ENCODE measurements around the gene SFXN5. TPM values are rescaled to one million over a fixed set of nuclear protein-coding genes. Genes with fewer than 3 reads are reported as not detected.

SFXN5 gene
- total RNA-seq, 1 experiment from 2014 or later = 15.2 TPM

DNA sequence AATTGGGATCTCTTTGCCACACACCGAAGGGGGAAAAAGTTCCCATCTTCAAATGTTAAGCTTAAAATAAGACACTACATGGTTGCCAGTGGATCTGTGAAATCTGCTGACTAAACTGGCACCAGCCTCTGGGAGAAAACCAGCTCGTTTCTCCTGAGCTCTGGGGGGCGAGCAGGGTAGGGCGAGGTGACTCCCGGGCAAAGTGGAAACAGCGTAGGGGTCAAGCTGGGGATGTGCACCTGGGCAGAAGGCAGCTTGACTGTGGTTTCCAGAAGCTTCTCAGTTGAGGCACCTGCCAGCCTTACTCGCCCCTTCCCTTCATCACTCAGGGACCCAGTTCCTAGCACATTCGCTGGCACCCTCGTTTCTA is 62.8 kb downstream of the SFXN5 start:
- Histone ChIP-seq H3K4me3 (no peak overlapping the region), H3K27ac (no peak overlapping the region), H3K4me1 (replicated peaks; ENCODE audit: insufficient read depth) (no peaks in the 10 kb centered on the region), H3K79me2 (ENCODE audit: low read depth) (no peaks in the 10 kb centered on the region), H4K20me1 (ENCODE audit: insufficient read depth) (no peaks in the 10 kb centered on the region), H3K9me3 (ENCODE audit: insufficient read depth, low read depth) (no peaks in the 10 kb centered on the region), H2AFZ (no peak overlapping the region), H3F3A (ENCODE audit: insufficient read depth, low read depth) (no peaks in the 10 kb centered on the region), H3K9me2 (ENCODE audit: insufficient read depth) (no peaks in the 10 kb centered on the region), H3K36me3 (ENCODE audit: low read depth) (no peaks in the 10 kb centered on the region), H3K27me3 (ENCODE audit: insufficient read depth, low read depth) (no peaks in the 10 kb centered on the region), H3K4me2 (no peak overlapping the region)
- no TSS peak for BruUV-seq (replicated peaks)
- no peak for TF ChIP-seq EZH2 (IDR thresholded peaks at IDR 0.05; ENCODE audit: low read depth)
- TF ChIP-seq, protein P1, sequence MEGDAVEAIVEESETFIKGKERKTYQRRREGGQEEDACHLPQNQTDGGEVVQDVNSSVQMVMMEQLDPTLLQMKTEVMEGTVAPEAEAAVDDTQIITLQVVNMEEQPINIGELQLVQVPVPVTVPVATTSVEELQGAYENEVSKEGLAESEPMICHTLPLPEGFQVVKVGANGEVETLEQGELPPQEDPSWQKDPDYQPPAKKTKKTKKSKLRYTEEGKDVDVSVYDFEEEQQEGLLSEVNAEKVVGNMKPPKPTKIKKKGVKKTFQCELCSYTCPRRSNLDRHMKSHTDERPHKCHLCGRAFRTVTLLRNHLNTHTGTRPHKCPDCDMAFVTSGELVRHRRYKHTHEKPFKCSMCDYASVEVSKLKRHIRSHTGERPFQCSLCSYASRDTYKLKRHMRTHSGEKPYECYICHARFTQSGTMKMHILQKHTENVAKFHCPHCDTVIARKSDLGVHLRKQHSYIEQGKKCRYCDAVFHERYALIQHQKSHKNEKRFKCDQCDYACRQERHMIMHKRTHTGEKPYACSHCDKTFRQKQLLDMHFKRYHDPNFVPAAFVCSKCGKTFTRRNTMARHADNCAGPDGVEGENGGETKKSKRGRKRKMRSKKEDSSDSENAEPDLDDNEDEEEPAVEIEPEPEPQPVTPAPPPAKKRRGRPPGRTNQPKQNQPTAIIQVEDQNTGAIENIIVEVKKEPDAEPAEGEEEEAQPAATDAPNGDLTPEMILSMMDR (conservative IDR thresholded peaks at IDR 0.05) = no peak
- POLR2A ChIA-PET (ENCODE audit: unreplicated experiment) = no interaction called here
- DNase-seq = no peak
- intact Hi-C loops (cut with micrococcal nuclease; ENCODE audit: unreplicated experiment) = no loop called here
- CTCF ChIA-PET = no interaction called here

GRCh38 chr2:73007991-73008765 is 63.3 kb downstream of the SFXN5 start:
- H3K79me2 ChIP-seq (ENCODE audit: low read depth) = no peaks in the 10 kb centered on the region
- no peaks in the 10 kb centered on the region for H3K27me3 ChIP-seq (ENCODE audit: insufficient read depth, low read depth)
- intact Hi-C loops (cut with micrococcal nuclease; ENCODE audit: unreplicated experiment) = no loop called here
- DNase-seq = no peak
- no peaks in the 10 kb centered on the region for H3F3A ChIP-seq (ENCODE audit: insufficient read depth, low read depth)
- ChIA-PET CTCF (no interaction called here), POLR2A (ENCODE audit: unreplicated experiment) (no interaction called here)
- no peak overlapping the region for H3K27ac ChIP-seq
- H2AFZ ChIP-seq = no peak overlapping the region
- H3K9me2 ChIP-seq (ENCODE audit: insufficient read depth) = no peaks in the 10 kb centered on the region
- H3K36me3 ChIP-seq (ENCODE audit: low read depth) = no peaks in the 10 kb centered on the region
- no peaks in the 10 kb centered on the region for H3K4me1 ChIP-seq (replicated peaks; ENCODE audit: insufficient read depth)
- no TSS peak for BruUV-seq (replicated peaks)
- no peak for TF ChIP-seq EZH2 (IDR thresholded peaks at IDR 0.05; ENCODE audit: low read depth)
- TF ChIP-seq, protein P1 (conservative IDR thresholded peaks at IDR 0.05) = no peak
- no peaks in the 10 kb centered on the region for H4K20me1 ChIP-seq (ENCODE audit: insufficient read depth)
- H3K4me3 ChIP-seq = no peak overlapping the region
- no peaks in the 10 kb centered on the region for H3K9me3 ChIP-seq (ENCODE audit: insufficient read depth, low read depth)
- H3K4me2 ChIP-seq = no peak overlapping the region

GRCh38 chr2:73006969-73007710 is 64.4 kb downstream of the SFXN5 start:
- no peaks in the 10 kb centered on the region for H3K79me2 ChIP-seq (ENCODE audit: low read depth)
- no peaks in the 10 kb centered on the region for H3K4me1 ChIP-seq (replicated peaks; ENCODE audit: insufficient read depth)
- no peak for DNase-seq
- no peak for TF ChIP-seq EZH2 (IDR thresholded peaks at IDR 0.05; ENCODE audit: low read depth)
- TF ChIP-seq, protein P1 (conservative IDR thresholded peaks at IDR 0.05) = no peak
- intact Hi-C loops (cut with micrococcal nuclease; ENCODE audit: unreplicated experiment) = no loop called here
- no TSS peak for BruUV-seq (replicated peaks)
- CTCF ChIA-PET = no interaction called here
- no peak overlapping the region for H3K27ac ChIP-seq
- no peaks in the 10 kb centered on the region for H3K9me3 ChIP-seq (ENCODE audit: insufficient read depth, low read depth)
- H2AFZ ChIP-seq = no peak overlapping the region
- no peaks in the 10 kb centered on the region for H4K20me1 ChIP-seq (ENCODE audit: insufficient read depth)
- POLR2A ChIA-PET (ENCODE audit: unreplicated experiment) = interaction anchor here (0.6 kb wide), 1 partner anchor 78 kb away, joined by 3 read pairs; no protein-coding TSS in a partner anchor
- H3F3A ChIP-seq (ENCODE audit: insufficient read depth, low read depth) = no peaks in the 10 kb centered on the region
- no peaks in the 10 kb centered on the region for H3K9me2 ChIP-seq (ENCODE audit: insufficient read depth)
- H3K4me2 ChIP-seq = no peak overlapping the region
- no peak overlapping the region for H3K4me3 ChIP-seq
- H3K27me3 ChIP-seq (ENCODE audit: insufficient read depth, low read depth) = no peaks in the 10 kb centered on the region
- H3K36me3 ChIP-seq (ENCODE audit: low read depth) = no peaks in the 10 kb centered on the region

Measured in PC-9 (cell line).